A549 (cell line): ENCODE data around the gene PLEKHA8. TPM values are rescaled to one million over a fixed set of nuclear protein-coding genes. Genes with fewer than 3 reads are reported as not detected.

ENCODE experiments used
- ATAC-seq, 2 experiments: fragments of 200-7000 bp in 1 of 2; fragments of >200 bp in 1 of 2; cut with Nextera tagmentation in 1 of 2; cut with Tn5 transposase in 1 of 2; 3 replicates each; pipeline versions ENCODE4 v1.8.0 to v1.9.1; 2018 to 2020; ENCODE audit warnings: mild to moderate bottlenecking in 1 of 2, moderate library complexity in 1 of 2
- CTCF ChIA-PET: fragments of 300-600 bp; sonication (Branson Sonifier 250); formaldehyde crosslinking; extraction: SDS; loops from one replicate; lab custom pipeline; 2021; ENCODE audit warnings: antibody characterized with exemption, inconsistent platforms; lab: Yijun Ruan, JAX
- POLR2A ChIA-PET: fragments of 350-600 bp; formaldehyde crosslinking; extraction: SDS; loops from one replicate; lab custom pipeline; 2021; ENCODE audit warnings: antibody characterized with exemption, inconsistent platforms; lab: Yijun Ruan, JAX
- DNase-seq, 2 experiments: peaks; one replicate each; pipeline versions ENCODE4 v3.0.0 to v3.0.0-alpha.2; 2011 to 2016; ENCODE audit warnings: low read depth in 1 of 2, low spot score in 1 of 2
- FAIRE-seq: peaks from 2 replicates; lab custom pipeline; 2011; peaks lifted over from hg19 to GRCh38; lab: Jason Lieb, UNC
- H3K27ac ChIP-seq, 2 experiments: fragments of >200 bp; sonication (Bioruptor Twin); formaldehyde crosslinking; 3 replicates each; pipeline ENCODE4 v1.5.1; 2016 to 2017
- H3K4me1 ChIP-seq: fragments of >200 bp; sonication (Bioruptor Twin); formaldehyde crosslinking; 3 replicates; pipeline ENCODE4 v1.6.1; 2016
- H3K4me2 ChIP-seq: fragments of >200 bp; sonication (Bioruptor Twin); formaldehyde crosslinking; 3 replicates; pipeline ENCODE4 v1.6.1; 2016
- H3K4me3 ChIP-seq: fragments of >200 bp; sonication (Bioruptor Twin); formaldehyde crosslinking; 3 replicates; pipeline ENCODE4 v1.5.1; 2016
- H3K9me3 ChIP-seq: fragments of >200 bp; sonication (Bioruptor Twin); formaldehyde crosslinking; 3 replicates; pipeline ENCODE4 v1.6.1; 2016
- EHF ChIP-seq: fragments of 250-450 bp; sonication (Bioruptor Pico); IDR thresholded peaks from 2 replicates; pipeline ENCODE4 v1.5.0; 2020; ENCODE audit warnings: mild to moderate bottlenecking
- EP300 ChIP-seq, 2 experiments: fragments of >200 bp; sonication (Bioruptor Twin); formaldehyde crosslinking; IDR thresholded peaks; 2 replicates in 1 of 2; 3 replicates in 1 of 2; pipeline ENCODE4 v1.6.1; 2016 to 2017
- FOSL2 ChIP-seq, 2 experiments: fragments of 450-650 bp in 1 of 2; fragments of >200 bp in 1 of 2; sonication (Bioruptor Twin) in 1 of 2; formaldehyde crosslinking; IDR thresholded peaks; 2 replicates each; pipeline versions ENCODE4 v1.5.0 to v1.6.1; 2016 to 2020; ENCODE audit warnings: mild to moderate bottlenecking in 1 of 2, moderate library complexity in 1 of 2
- HEYL ChIP-seq: fragments of 250-450 bp; sonication (Bioruptor Pico); IDR thresholded peaks from 2 replicates; pipeline ENCODE4 v1.8.0; 2021; ENCODE audit warnings: mild to moderate bottlenecking, moderate library complexity
- HOXB13 ChIP-seq: fragments of 250-450 bp; sonication (Bioruptor Pico); IDR thresholded peaks from 2 replicates; pipeline ENCODE4 v1.5.0; 2020; ENCODE audit warnings: low read depth, mild to moderate bottlenecking, moderate library complexity
- HOXB5 ChIP-seq: fragments of 250-450 bp; sonication (Bioruptor Pico); IDR thresholded peaks from 2 replicates; pipeline ENCODE4 v1.5.0; 2020; ENCODE audit warnings: mild to moderate bottlenecking, moderate library complexity
- JUNB ChIP-seq: fragments of >200 bp; sonication (Bioruptor Twin); formaldehyde crosslinking; IDR thresholded peaks from 2 replicates; pipeline ENCODE4 v1.6.1; 2016
- KDM5A ChIP-seq: fragments of 200-600 bp; sonication (generic); IDR thresholded peaks from 2 replicates; pipeline ENCODE4 v1.6.1; 2016; ENCODE audit warnings: antibody characterized with exemption, mild to moderate bottlenecking
- MAZ ChIP-seq: fragments of 150-350 bp; IDR thresholded peaks from 2 replicates; pipeline ENCODE4 v1.6.1; 2014; ENCODE audit warnings: antibody characterized with exemption, low read depth, low read length, borderline replicate concordance
- NPAS2 ChIP-seq: fragments of 250-450 bp; sonication (Bioruptor Pico); IDR thresholded peaks from 2 replicates; pipeline ENCODE4 v1.8.0; 2022; ENCODE audit warnings: mild to moderate bottlenecking, moderate library complexity, borderline replicate concordance
- NR3C1 ChIP-seq: fragments of >200 bp; sonication (Bioruptor Twin); formaldehyde crosslinking; IDR thresholded peaks from 3 replicates; pipeline ENCODE4 v1.6.1; 2017
- PHF8 ChIP-seq: fragments of 200-600 bp; sonication (generic); IDR thresholded peaks from 2 replicates; pipeline ENCODE4 v1.6.1; 2016; ENCODE audit warnings: low read depth, mild to moderate bottlenecking, antibody characterized with exemption, moderate library complexity, borderline replicate concordance
- POLR2A ChIP-seq: IDR thresholded peaks from 2 replicates; pipeline ENCODE4 v1.6.1; 2012; ENCODE audit warnings: mild to moderate bottlenecking, low read length
- POLR2AphosphoS2 ChIP-seq: conservative IDR thresholded peaks from 2 replicates; pipeline ENCODE4 v1.6.1; 2012; ENCODE audit warnings: low read length, improper control_type of control experiment, inconsistent platforms
- RARB ChIP-seq: fragments of 250-450 bp; sonication (Bioruptor Pico); IDR thresholded peaks from 2 replicates; pipeline ENCODE4 v1.8.0; 2021; ENCODE audit warnings: mild to moderate bottlenecking, moderate library complexity
- RFX5 ChIP-seq: fragments of 450-650 bp; IDR thresholded peaks from 2 replicates; pipeline ENCODE4 v1.7.1; 2014; ENCODE audit warnings: antibody characterized with exemption, mild to moderate bottlenecking, moderate library complexity
- RNF2 ChIP-seq: fragments of 200-600 bp; sonication (generic); IDR thresholded peaks from 2 replicates; pipeline ENCODE4 v1.6.1; 2016; ENCODE audit warnings: low read depth, mild to moderate bottlenecking, antibody characterized with exemption, moderate library complexity, borderline replicate concordance
- SREBF2 ChIP-seq: fragments of 450-650 bp; IDR thresholded peaks from 2 replicates; pipeline ENCODE4 v1.6.1; 2014; ENCODE audit warnings: mild to moderate bottlenecking, moderate library complexity
- ZC3H11A ChIP-seq: fragments of 450-650 bp; IDR thresholded peaks from 2 replicates; pipeline ENCODE4 v1.6.1; 2014; ENCODE audit warnings: antibody characterized with exemption, mild to moderate bottlenecking
- ZSCAN20 ChIP-seq: fragments of 250-450 bp; sonication (Bioruptor Pico); IDR thresholded peaks from 2 replicates; pipeline ENCODE4 v1.8.0; 2022; ENCODE audit warnings: mild to moderate bottlenecking, moderate library complexity
- WGBS: methylation state at CpG from one replicate; pipeline ENCODE4 v1.1.6; 2017; ENCODE audit errors: missing lambda C conversion rate; 5-methylcytosine and 5-hydroxymethylcytosine counted together
- polyA plus RNA-seq, 4 experiments: library from polyadenylated mRNA; depleted of rRNA in 3 of 4; stranded (reverse); fragments of >200 nt; fragmentation: RNase III in 1 of 4; extraction: RNeasy Plus Mini Kit Qiagen cat#74134 plus additional on column Dnase treatment in 1 of 4; gene quantifications; 2 replicates in 3 of 4; 3 replicates in 1 of 4; pipeline ENCODE4 v1.2.3, GENCODE V29; 2011 to 2017
- TF ChIP-seq, protein P1 (sequence below): fragments of 250-450 bp; sonication (Bioruptor Pico); IDR thresholded peaks from 2 replicates; pipeline ENCODE4 v1.5.0; 2020; ENCODE audit warnings: low read depth, mild to moderate bottlenecking, moderate library complexity
- TF ChIP-seq, protein P2 (sequence below): fragments of 450-650 bp; IDR thresholded peaks from 2 replicates; pipeline ENCODE4 v1.6.1; 2014; ENCODE audit warnings: antibody characterized with exemption
- TF ChIP-seq, protein P3 (sequence below): fragments of 200-600 bp; sonication (generic); IDR thresholded peaks from 2 replicates; pipeline ENCODE4 v1.6.1; 2016; ENCODE audit warnings: antibody characterized with exemption, mild to moderate bottlenecking, moderate library complexity
- TF ChIP-seq, protein P4 (sequence below): IDR thresholded peaks from 2 replicates; pipeline ENCODE4 v1.6.1; 2012
- TF ChIP-seq, protein P5 (sequence below): fragments of 150-350 bp; IDR thresholded peaks from 2 replicates; pipeline ENCODE4 v1.6.1; 2014; ENCODE audit warnings: low read depth, mild to moderate bottlenecking, low read length

PLEKHA8 gene
- polyA plus RNA-seq, 2 of the 4 experiments (the other 2 are of a cell fraction): 5.9 to 10.9 TPM

DNA sequence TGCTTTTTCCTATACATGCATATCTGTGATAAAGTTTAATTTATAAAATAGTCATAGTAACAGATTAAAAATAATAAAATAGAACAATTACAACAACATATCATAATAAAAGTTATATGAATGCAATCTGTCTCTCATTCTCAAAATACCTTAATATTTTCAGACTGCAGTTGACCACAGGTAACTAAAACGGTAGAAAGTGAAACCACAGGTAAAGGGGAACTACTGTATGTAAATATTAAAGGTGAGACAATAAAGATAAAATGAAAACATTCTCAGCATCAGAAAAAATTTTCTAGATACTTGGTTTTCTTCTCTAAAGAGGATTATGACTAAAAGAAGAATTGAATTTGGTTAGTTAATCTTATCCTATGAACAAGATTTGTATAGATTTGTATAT, 7.7 kb upstream of the PLEKHA8 start (continued):
- no peak for TF ChIP-seq NPAS2

DNA sequence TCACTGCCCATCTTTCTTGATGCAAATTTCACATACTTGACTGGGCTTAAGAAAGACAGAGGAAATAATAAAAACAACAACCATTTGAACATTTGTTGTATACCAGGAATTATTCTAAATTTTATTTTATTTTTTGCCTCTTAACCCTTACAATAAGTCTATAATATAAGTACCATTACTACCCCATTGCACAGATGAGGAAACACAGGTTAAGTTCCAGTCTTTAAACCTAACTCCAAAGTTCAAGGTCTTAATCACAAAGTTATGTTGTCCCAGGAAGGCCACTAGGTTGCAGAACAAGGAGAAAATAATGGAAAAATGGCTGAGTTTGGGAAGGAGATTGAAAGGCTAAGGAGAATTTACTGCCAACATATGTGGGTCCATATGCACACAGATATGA, 5.2 kb upstream of the PLEKHA8 start:
- ATAC-seq (no peak), FAIRE-seq (no peak), DNase-seq (no peak)
- Histone ChIP-seq H3K9me3 (no peaks in the 10 kb centered on the region), H3K4me3 (no peak overlapping the region), H3K27ac (no peak overlapping the region), H3K4me2 (no peak overlapping the region), H3K4me1 (peaks cover 23% of the 10 kb centered on the region; the same call in 2 of the 3 replicates)
- TF ChIP-seq RARB (CRISPR knock-in tag) (no peak), NR3C1 (no peak), ZSCAN20 (CRISPR knock-in tag) (no peak), RNF2 (no peak), FOSL2 (IDR thresholded peaks at IDR 0.05) (no peak), FOSL2 (CRISPR knock-in tag; IDR thresholded peaks at IDR 0.05) (no peak)
- TF ChIP-seq, protein P1, sequence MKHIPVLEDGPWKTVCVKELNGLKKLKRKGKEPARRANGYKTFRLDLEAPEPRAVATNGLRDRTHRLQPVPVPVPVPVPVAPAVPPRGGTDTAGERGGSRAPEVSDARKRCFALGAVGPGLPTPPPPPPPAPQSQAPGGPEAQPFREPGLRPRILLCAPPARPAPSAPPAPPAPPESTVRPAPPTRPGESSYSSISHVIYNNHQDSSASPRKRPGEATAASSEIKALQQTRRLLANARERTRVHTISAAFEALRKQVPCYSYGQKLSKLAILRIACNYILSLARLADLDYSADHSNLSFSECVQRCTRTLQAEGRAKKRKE (CRISPR knock-in tag): no peak
- CTCF ChIA-PET: no interaction called here
- POLR2A ChIA-PET: no interaction called here

DNA sequence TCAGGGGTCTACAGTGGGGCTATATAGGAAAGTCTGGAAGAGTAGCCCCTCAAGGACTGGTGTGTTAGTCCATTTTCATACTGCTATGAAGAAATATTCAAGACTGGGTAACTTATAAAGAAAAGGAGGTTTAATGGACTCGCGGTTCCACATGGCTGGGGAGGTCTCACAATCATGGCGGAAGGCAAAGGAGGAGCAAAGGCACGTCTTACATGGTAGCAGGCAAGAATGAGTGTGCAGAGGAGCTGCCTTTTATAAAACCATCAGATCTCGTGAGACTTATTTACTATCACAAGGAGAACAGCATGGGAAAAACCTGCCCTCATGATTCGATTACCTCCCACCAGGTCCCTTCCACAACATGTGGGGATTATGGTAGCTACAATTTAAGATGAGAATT, 4.7 kb upstream of the PLEKHA8 start:
- Histone ChIP-seq H3K4me3 (no peak overlapping the region), H3K4me1 (peaks cover 23% of the 10 kb centered on the region; the same call in 2 of the 3 replicates), H3K27ac (no peak overlapping the region), H3K9me3 (no peaks in the 10 kb centered on the region), H3K4me2 (no peak overlapping the region)
- POLR2A ChIA-PET: no interaction called here
- WGBS: 96% methylated on average over 6 of the region's 6 CpGs
- DNase-seq (no peak), ATAC-seq (no peak), FAIRE-seq (no peak)
- CTCF ChIA-PET: no interaction called here
- TF ChIP-seq ZC3H11A (no peak), HOXB13 (CRISPR knock-in tag) (no peak), MAZ (no peak), KDM5A (no peak)

DNA sequence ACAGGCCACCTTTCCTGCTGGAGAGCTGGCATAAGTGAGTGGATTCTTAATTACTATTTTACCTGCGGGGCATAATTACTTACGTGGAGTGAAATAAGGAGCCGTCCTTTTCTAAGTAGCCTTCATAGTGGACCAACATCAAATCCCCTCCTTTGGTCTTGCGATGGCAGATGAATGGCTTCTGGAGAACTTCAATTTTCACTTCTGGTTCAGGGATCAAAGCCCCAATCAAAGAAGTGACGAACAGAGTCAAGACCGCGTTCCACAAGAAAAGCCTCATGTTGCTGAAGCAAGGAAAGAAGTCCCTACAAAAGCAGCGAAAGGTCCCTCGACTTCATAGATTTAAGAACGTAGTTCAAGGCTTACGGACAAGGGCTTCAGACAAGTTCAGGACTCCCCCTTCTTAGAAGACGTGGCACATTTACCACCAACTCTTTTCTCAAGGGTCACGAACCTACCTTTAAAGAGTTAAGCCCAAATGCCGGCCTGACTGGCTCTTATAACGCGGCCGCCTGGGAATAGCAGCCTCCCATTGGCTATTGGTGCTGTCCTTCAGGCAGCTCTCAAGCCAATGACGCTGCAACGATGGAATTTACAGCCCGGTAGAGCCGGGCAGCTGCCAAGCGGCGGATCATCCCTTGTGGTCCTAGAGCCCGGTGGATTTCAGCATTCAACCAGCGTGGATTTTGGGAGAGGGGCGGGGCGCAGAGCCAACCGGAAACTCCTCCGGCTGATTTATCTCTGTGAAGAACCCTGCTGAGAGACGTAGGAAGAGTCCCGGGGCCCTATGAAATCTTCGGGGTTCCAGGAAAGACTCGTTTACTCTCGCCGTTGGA, 1.8 kb upstream of the PLEKHA8 start, which contains the start of gene FKBP14:
Gene FKBP14 (minus strand): TSS at position 474 of the 836 bp plus-strand sequence. CDS start 194 bp downstream, at position 280.
- Histone ChIP-seq H3K9me3 (no peaks in the 10 kb centered on the region), H3K4me2 (peak within 1 kb of the TSS; percentile 86), H3K4me3 (peak within 1 kb of the TSS; percentile 71), H3K4me1 (peaks cover 13% of the 10 kb centered on the region; the same call in 2 of the 3 replicates), H3K27ac (peak within 1 kb of the TSS; percentile 76 to 94)
- peak; percentile 90 to 94 for ATAC-seq
- no peak for FAIRE-seq
- POLR2A ChIA-PET: interaction anchor here (1.0 to 1.5 kb wide), 3 partner anchors 14 to 38 kb away, joined by 4 to 8 read pairs (median 4); partner anchors contain the start of gene SCRN1
- WGBS: 3% methylated on average over 35 of the region's 35 CpGs
- peak; percentile 96 to 100 for DNase-seq
- CTCF ChIA-PET: interaction anchor here (2.1 kb wide), 1 partner anchor 36 kb away, joined by 9 read pairs; no protein-coding TSS in a partner anchor
- no peak for TF ChIP-seq SREBF2
- TF ChIP-seq RFX5: no peak
- TF ChIP-seq POLR2AphosphoS2: no peak
- TF ChIP-seq HOXB5: no peak
- TF ChIP-seq HEYL: no peak
- 0 out of 2 replicates have a peak, but pooled peaks have one; percentile 31 for TF ChIP-seq PHF8
- TF ChIP-seq POLR2A: no peak
- TF ChIP-seq, protein P2, sequence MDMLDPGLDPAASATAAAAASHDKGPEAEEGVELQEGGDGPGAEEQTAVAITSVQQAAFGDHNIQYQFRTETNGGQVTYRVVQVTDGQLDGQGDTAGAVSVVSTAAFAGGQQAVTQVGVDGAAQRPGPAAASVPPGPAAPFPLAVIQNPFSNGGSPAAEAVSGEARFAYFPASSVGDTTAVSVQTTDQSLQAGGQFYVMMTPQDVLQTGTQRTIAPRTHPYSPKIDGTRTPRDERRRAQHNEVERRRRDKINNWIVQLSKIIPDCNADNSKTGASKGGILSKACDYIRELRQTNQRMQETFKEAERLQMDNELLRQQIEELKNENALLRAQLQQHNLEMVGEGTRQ: no peak
- TF ChIP-seq EHF (CRISPR knock-in tag): no peak
- TF ChIP-seq, protein P3, sequence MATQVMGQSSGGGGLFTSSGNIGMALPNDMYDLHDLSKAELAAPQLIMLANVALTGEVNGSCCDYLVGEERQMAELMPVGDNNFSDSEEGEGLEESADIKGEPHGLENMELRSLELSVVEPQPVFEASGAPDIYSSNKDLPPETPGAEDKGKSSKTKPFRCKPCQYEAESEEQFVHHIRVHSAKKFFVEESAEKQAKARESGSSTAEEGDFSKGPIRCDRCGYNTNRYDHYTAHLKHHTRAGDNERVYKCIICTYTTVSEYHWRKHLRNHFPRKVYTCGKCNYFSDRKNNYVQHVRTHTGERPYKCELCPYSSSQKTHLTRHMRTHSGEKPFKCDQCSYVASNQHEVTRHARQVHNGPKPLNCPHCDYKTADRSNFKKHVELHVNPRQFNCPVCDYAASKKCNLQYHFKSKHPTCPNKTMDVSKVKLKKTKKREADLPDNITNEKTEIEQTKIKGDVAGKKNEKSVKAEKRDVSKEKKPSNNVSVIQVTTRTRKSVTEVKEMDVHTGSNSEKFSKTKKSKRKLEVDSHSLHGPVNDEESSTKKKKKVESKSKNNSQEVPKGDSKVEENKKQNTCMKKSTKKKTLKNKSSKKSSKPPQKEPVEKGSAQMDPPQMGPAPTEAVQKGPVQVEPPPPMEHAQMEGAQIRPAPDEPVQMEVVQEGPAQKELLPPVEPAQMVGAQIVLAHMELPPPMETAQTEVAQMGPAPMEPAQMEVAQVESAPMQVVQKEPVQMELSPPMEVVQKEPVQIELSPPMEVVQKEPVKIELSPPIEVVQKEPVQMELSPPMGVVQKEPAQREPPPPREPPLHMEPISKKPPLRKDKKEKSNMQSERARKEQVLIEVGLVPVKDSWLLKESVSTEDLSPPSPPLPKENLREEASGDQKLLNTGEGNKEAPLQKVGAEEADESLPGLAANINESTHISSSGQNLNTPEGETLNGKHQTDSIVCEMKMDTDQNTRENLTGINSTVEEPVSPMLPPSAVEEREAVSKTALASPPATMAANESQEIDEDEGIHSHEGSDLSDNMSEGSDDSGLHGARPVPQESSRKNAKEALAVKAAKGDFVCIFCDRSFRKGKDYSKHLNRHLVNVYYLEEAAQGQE: no peak
- no peak for TF ChIP-seq EP300 (IDR thresholded peaks at IDR 0.05)
- TF ChIP-seq, protein P4, sequence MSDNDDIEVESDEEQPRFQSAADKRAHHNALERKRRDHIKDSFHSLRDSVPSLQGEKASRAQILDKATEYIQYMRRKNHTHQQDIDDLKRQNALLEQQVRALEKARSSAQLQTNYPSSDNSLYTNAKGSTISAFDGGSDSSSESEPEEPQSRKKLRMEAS: peak; percentile 69
- TF ChIP-seq RNF2: no peak
- TF ChIP-seq, protein P5, sequence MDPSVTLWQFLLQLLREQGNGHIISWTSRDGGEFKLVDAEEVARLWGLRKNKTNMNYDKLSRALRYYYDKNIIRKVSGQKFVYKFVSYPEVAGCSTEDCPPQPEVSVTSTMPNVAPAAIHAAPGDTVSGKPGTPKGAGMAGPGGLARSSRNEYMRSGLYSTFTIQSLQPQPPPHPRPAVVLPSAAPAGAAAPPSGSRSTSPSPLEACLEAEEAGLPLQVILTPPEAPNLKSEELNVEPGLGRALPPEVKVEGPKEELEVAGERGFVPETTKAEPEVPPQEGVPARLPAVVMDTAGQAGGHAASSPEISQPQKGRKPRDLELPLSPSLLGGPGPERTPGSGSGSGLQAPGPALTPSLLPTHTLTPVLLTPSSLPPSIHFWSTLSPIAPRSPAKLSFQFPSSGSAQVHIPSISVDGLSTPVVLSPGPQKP: no peak
- no peak for TF ChIP-seq JUNB
